Ovary (tissue), 9 donors: Measurements from ENCODE around the gene WWOX. TPM values are rescaled to one million over a fixed set of nuclear protein-coding genes. Genes with fewer than 3 reads are reported as not detected.

Experiments used
- DNase-seq, 5 donors: peaks; one replicate each; pipeline ENCODE4 v3.0.0-alpha.2; 2019 to 2020
- H3K27ac ChIP-seq, 2 donors: fragments of 200-600 bp; one replicate each; pipeline versions ENCODE4 v1.5.1 to v1.8.0; 2019 to 2022
- H3K27me3 ChIP-seq: fragments of 200-600 bp; one replicate; pipeline ENCODE4 v1.8.0; 2022
- H3K36me3 ChIP-seq: fragments of 200-600 bp; sonication (generic); one replicate; pipeline ENCODE4 v1.5.1; 2019
- H3K4me1 ChIP-seq: one replicate; pipeline ENCODE4 v1.8.1; 2013; ENCODE audit warnings: mild to moderate bottlenecking, moderate library complexity; ENCODE audit not compliant: insufficient read depth
- H3K4me3 ChIP-seq: fragments of 200-600 bp; sonication (generic); one replicate; pipeline ENCODE4 v1.5.1; 2017
- H3K9me3 ChIP-seq, 2 donors: fragments of 200-600 bp in 1 of 2; sonication (generic) in 1 of 2; one replicate each; pipeline versions ENCODE4 v1.5.1 to v1.8.1; 2013 to 2019; ENCODE audit warnings: mild to moderate bottlenecking in 1 of 2, moderate library complexity in 1 of 2
- EP300 ChIP-seq: sonication (generic); formaldehyde crosslinking; IDR thresholded peaks from one replicate; pipeline ENCODE4 v1.6.1; 2017; ENCODE audit warnings: antibody characterized with exemption
- POLR2A ChIP-seq: fragments of 450-650 bp; IDR thresholded peaks from one replicate; pipeline ENCODE4 v1.6.1; 2017; ENCODE audit warnings: antibody characterized with exemption, mild to moderate bottlenecking, moderate library complexity
- WGBS, 3 donors: extraction: QIAGEN DNeasy Blood & Tissue Kit in 1 of 3; methylation state at CpG; one replicate each; pipeline versions ENCODE4 v1.1.5 to v1.1.7; 2013 to 2017; 5-methylcytosine and 5-hydroxymethylcytosine counted together
- intact Hi-C, 4 donors: fragments of 100-400 bp; cut with DNase I; formaldehyde crosslinking; loops; one replicate each; pipeline versions ENCODE4 v1.11.0 to v1.15.1; 2022 to 2023
- polyA plus RNA-seq, 2 donors: library from polyadenylated mRNA; stranded (reverse); fragments of 200-250 nt in 1 of 2; fragments of 350-450 nt in 1 of 2; fragmentation: Illumina TruSeq in 1 of 2; extraction: RNeasy Lipid Tissue Mini Kit (QIAGEN cat#74804) in 1 of 2; gene quantifications; one replicate each; pipeline ENCODE4 v1.2.3, GENCODE V29; 2013 to 2014
- total RNA-seq, 7 donors: library from RNA; depleted of rRNA in 2 of 7; stranded (reverse); fragments of >200 nt in 2 of 7; fragmentation: NEBNext Ultra II Directional in 3 of 7; extraction: Animal tissue kit (Norgen Biotek cat#: 25700) in 3 of 7; gene quantifications; one replicate each; pipeline versions ENCODE4 v1.1.0 to v1.2.4, GENCODE V29; 2016 to 2023
- TF ChIP-seq, protein P1 (sequence below), 3 donors: fragments of 450-650 bp in 2 of 3; fragments of 200-600 bp in 1 of 3; IDR thresholded peaks; one replicate each; pipeline versions ENCODE4 v1.5.1 to v1.8.0; 2016 to 2022; ENCODE audit warnings: antibody characterized with exemption in 3 of 3, mild to moderate bottlenecking in 1 of 3
- donor health status: DM: no; HTN: no; CAD: no; lungs with moderate emphysema.
- donor health status: DM: no; HTN: no; CAD: no.
- donor health status: Bipolar disorder and iron deficiency.
- donor health status: DM: yes; HTN: yes; CAD: no.
- donor health status: DM: no; HTN: no; CAD: no.
- donor health status: DM: yes; HTN: yes; CAD: no.

WWOX gene
- total and polyA plus RNA-seq, 9 donors, result 11.0 to 40.5 (median 25.2) TPM

DNA sequence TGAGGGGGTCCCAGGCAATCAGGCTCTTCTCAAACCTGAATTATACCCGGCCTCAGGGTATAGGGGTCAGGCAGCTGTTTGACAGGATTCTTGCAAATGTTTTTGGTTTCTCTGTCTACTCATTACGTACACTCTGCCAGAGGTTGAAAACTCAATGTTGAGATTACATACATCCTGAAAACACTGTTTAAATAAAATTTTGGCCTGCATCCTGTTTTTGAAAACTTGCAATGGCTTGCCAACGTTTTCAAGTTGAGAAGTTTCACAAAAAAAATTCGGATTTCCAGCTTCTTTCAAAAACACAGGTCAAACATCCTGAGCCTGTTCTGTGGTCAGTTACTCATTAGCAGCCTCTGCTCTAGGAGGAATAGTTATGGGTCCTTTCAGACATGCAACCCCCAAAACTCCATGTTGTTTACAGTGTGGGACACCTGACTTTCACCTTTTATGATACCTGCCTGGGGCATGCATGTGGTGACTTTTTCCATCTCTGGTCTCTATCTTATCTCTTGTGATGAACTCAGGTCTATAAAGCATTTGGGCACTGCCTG is 577.8 kb downstream of the WWOX start:
- Histone ChIP-seq H3K4me3 (no peak overlapping the region), H3K4me1 (peaks cover 3% of the 10 kb centered on the region), H3K27ac (no peak overlapping the region), H3K36me3 (no peaks in the 10 kb centered on the region), H3K27me3 (no peaks in the 10 kb centered on the region), H3K9me3 (no peaks in the 10 kb centered on the region)
- no peak for DNase-seq
- 28 to 33% (median 32%) methylated on average over 4 of the region's 4 CpGs for WGBS, 3 donors
- TF ChIP-seq POLR2A (no peak), EP300 (no peak)
- TF ChIP-seq, protein P1, sequence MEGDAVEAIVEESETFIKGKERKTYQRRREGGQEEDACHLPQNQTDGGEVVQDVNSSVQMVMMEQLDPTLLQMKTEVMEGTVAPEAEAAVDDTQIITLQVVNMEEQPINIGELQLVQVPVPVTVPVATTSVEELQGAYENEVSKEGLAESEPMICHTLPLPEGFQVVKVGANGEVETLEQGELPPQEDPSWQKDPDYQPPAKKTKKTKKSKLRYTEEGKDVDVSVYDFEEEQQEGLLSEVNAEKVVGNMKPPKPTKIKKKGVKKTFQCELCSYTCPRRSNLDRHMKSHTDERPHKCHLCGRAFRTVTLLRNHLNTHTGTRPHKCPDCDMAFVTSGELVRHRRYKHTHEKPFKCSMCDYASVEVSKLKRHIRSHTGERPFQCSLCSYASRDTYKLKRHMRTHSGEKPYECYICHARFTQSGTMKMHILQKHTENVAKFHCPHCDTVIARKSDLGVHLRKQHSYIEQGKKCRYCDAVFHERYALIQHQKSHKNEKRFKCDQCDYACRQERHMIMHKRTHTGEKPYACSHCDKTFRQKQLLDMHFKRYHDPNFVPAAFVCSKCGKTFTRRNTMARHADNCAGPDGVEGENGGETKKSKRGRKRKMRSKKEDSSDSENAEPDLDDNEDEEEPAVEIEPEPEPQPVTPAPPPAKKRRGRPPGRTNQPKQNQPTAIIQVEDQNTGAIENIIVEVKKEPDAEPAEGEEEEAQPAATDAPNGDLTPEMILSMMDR (IDR thresholded peaks at IDR 0.05), result no peak
- intact Hi-C loops, result no loop called here

DNA sequence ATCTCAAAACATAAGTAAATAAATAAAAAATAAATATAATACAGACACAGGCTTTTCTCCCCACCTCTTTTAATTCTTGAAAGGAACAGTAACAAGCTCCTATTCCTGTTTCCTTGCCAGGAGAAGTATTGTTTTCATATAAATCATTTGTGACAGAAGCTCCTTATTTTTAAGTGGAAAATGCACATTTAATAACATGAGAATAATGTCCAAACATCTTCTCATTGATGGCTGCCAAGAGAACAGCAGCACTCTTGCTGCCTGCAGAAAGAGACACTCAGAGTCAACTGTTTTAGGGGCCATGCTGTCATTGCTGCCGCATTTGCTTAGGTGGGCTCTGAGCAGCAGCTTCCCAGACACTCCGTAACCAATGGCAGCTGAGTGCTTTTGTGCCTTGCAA is 580.1 kb downstream of the WWOX start:
- intact Hi-C loops, result no loop called here
- H3K4me3 ChIP-seq, result no peak overlapping the region
- no peak for DNase-seq
- no peaks in the 10 kb centered on the region for H3K36me3 ChIP-seq
- H3K27me3 ChIP-seq, result no peaks in the 10 kb centered on the region
- H3K4me1 ChIP-seq, result peaks cover 8% of the 10 kb centered on the region
- WGBS, 3 donors, result 92 to 98% (median 93%) methylated on average over 2 of the region's 2 CpGs
- TF ChIP-seq POLR2A (no peak), EP300 (no peak)
- TF ChIP-seq, protein P1 (IDR thresholded peaks at IDR 0.05), result no peak
- no peaks in the 10 kb centered on the region for H3K9me3 ChIP-seq
- H3K27ac ChIP-seq, result no peak overlapping the region

DNA sequence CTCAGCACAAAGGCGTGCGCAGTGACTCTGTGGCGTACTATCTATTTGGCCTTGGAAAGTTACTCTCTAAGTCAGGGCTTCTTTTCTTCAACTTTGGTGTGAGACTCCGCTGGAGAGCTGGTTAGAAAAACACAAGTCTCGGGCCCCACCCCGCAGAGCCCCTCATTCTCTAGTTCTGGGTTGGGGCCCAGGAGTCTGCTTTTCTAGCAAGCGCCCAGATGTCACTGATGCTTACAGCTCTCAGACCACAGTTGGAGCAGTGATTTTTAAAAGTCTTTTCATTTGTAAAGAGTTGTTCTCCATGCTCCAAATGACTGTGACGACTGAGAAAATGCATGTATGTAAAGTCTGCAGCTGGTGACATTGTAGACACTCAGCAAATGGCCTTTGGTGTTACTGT is 582.3 kb downstream of the WWOX start:
- H3K36me3 ChIP-seq, result no peaks in the 10 kb centered on the region
- no peak for TF ChIP-seq EP300
- TF ChIP-seq, protein P1 (IDR thresholded peaks at IDR 0.05), result no peak
- no peak for TF ChIP-seq POLR2A
- DNase-seq, result no peak
- intact Hi-C loops, result no loop called here
- WGBS, 3 donors, result 77 to 88% (median 79%) methylated on average over 8 of the region's 8 CpGs
- no peak overlapping the region for H3K4me3 ChIP-seq
- H3K27me3 ChIP-seq, result no peaks in the 10 kb centered on the region
- H3K27ac ChIP-seq, result no peak overlapping the region
- H3K9me3 ChIP-seq, result no peaks in the 10 kb centered on the region
- H3K4me1 ChIP-seq, result peaks cover 7% of the 10 kb centered on the region

DNA sequence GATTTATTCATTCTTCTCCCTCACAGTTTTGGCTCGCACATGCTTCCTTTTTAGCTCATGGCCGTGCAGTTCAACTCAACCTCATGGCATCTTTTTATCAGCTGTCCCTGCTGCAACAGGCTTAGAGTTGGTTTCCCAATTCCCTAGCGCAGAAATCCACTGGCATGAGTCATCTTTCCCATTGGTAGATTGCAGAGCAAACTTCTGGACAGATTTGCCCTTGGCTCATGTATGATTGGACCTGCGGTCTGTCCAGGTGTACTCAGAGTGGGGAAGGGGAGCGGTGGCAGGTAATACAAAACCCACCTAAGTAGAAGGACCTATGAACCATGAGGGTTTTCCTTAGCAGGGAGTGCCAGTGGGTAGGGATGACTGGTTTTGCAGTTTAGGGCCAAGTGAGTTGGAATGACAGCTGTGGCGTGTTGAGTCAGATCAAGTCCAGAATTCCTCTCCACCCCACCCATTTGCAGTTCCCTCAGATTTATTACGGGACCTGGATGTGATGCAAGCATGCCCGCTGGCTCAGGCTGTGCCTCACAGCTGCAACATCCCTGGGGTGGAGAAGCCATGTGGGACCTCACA is 584.7 kb downstream of the WWOX start:
- intact Hi-C loops, result no loop called here
- TF ChIP-seq EP300, result peak; percentile 33
- TF ChIP-seq POLR2A, result no peak
- Histone ChIP-seq H3K27ac (no peak overlapping the region), H3K4me3 (no peak overlapping the region), H3K9me3 (no peaks in the 10 kb centered on the region), H3K27me3 (no peaks in the 10 kb centered on the region), H3K4me1 (peaks cover 5% of the 10 kb centered on the region), H3K36me3 (no peaks in the 10 kb centered on the region)
- peak in 2 of 5 donors; percentile 55 to 74 for DNase-seq
- WGBS, 3 donors, result 52 to 72% (median 62%) methylated on average over 8 of the region's 8 CpGs

DNA sequence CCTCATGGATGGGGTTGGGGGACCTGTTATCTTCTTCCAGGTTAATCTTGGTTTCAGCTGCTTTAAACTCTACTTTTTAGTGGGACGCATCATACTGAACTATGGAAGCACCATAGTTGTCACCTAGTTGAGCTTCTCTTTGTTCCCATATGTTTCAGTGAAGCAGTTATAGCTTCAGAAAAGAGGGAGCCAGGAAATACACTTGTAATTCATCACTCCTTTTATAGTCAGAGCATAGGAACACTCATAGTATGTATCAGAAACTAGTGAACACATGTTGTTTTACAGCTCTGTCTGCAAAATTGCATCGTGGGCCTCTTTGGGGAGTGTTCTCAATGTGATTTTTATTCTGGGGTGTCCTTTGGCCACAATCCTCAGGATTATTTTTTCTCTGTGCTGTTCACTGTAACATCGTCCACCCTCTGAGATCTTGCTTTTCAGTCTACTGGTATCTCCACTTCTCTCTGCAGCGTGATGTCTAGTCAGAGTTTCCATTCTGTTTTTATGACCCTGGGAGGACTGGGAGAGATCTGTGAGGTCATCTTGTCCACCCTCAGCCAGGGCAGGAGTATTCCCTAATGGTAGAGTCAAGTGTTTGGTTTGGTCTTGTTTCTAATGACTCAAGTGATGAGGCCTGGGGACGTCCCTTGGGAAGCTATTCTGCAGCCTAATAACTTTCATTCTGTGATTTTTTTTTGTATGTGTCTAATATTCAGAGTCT is 585.4 kb downstream of the WWOX start:
- Histone ChIP-seq H3K9me3 (no peaks in the 10 kb centered on the region), H3K36me3 (no peaks in the 10 kb centered on the region), H3K27me3 (no peaks in the 10 kb centered on the region), H3K4me3 (no peak overlapping the region), H3K27ac (no peak overlapping the region), H3K4me1 (peaks cover 9% of the 10 kb centered on the region)
- intact Hi-C loops, result no loop called here
- no peak for TF ChIP-seq POLR2A
- no peak for TF ChIP-seq EP300
- TF ChIP-seq, protein P1 (IDR thresholded peaks at IDR 0.05), result no peak
- 64 to 81% (median 76%) methylated on average over 5 of the region's 5 CpGs for WGBS, 3 donors
- DNase-seq, result no peak
